B cell (primary cell): ENCODE measurements around the gene C10orf53.

ENCODE experiments used
- CTCF ChIP-seq: fragments of 200-600 bp; IDR thresholded peaks from one replicate; pipeline ENCODE4 v1.8.0; 2022; ENCODE audit warnings: antibody characterized with exemption, mild to moderate bottlenecking
- EZH2 ChIP-seq: IDR thresholded peaks from 2 replicates; pipeline ENCODE4 v1.6.1; 2012; ENCODE audit warnings: borderline replicate concordance, low read depth, mild to moderate bottlenecking, moderate library complexity, low read length; ENCODE audit not compliant: insufficient read depth, poor library complexity, severe bottlenecking

- TF ChIP-seq CTCF, result no peak
- no peak for TF ChIP-seq EZH2
Measured at GRCh38 chr10:49735161-49735560, 55.7 kb downstream of the C10orf53 start.
